ENCODE data around the gene SSBP3. TPM values are rescaled to one million over a fixed set of nuclear protein-coding genes. Genes with fewer than 3 reads are reported as not detected.

Gene SSBP3
- total RNA-seq, 3 donors from 2014 or later: 21.3 to 28.0 (median 25.6) TPM

- DNase-seq (ENCODE audit: low spot score in 2 of 2): no peak
- TF ChIP-seq POLR2AphosphoS5 (IDR thresholded peaks at IDR 0.05) (no peak), POLR2A (IDR thresholded peaks at IDR 0.05) (no peak), CTCF (IDR thresholded peaks at IDR 0.05) (no peak)
- intact Hi-C loops (cut with DNase I; ENCODE audit: low total_unique reads): no loop called here
- Histone ChIP-seq H3K27ac (peak overlapping the region; percentile 57 to 73), H3K27me3 (no peaks in the 10 kb centered on the region), H3K4me1 (peaks cover 2 to 24% of the 10 kb centered on the region in 2 donors), H3K36me3 (no peaks in the 10 kb centered on the region), H3K4me3 (no peak overlapping the region), H3K9me3 (no peaks in the 10 kb centered on the region)
Observed at GRCh38 chr1:54290506-54291184, 115.5 kb downstream of the SSBP3 start.

- TF ChIP-seq CTCF (IDR thresholded peaks at IDR 0.05): no peak
- no peak for TF ChIP-seq POLR2A (IDR thresholded peaks at IDR 0.05)
- TF ChIP-seq POLR2AphosphoS5 (IDR thresholded peaks at IDR 0.05): no peak
- peaks cover 2 to 24% of the 10 kb centered on the region in 2 donors for H3K4me1 ChIP-seq
- no peaks in the 10 kb centered on the region for H3K27me3 ChIP-seq
- H3K36me3 ChIP-seq: no peaks in the 10 kb centered on the region
- no peaks in the 10 kb centered on the region for H3K9me3 ChIP-seq
- intact Hi-C loops (cut with DNase I; ENCODE audit: low total_unique reads): no loop called here
- peak overlapping the region; percentile 57 to 73 for H3K27ac ChIP-seq
- DNase-seq (ENCODE audit: low spot score in 2 of 2): no peak
- no peak overlapping the region for H3K4me3 ChIP-seq
Observed at GRCh38 chr1:54289712-54290233, 116.4 kb downstream of the SSBP3 start.

GRCh38 chr1:54287801-54288211, 118.4 kb downstream of the SSBP3 start:
- Histone ChIP-seq H3K4me1 (peaks cover 2 to 24% of the 10 kb centered on the region in 2 donors), H3K27ac (peak overlapping the region; percentile 62 to 93), H3K27me3 (no peaks in the 10 kb centered on the region), H3K4me3 (no peak overlapping the region), H3K9me3 (no peaks in the 10 kb centered on the region), H3K36me3 (no peaks in the 10 kb centered on the region)
- DNase-seq (ENCODE audit: low spot score in 2 of 2): no peak
- TF ChIP-seq CTCF (IDR thresholded peaks at IDR 0.05): no peak
- TF ChIP-seq POLR2A (IDR thresholded peaks at IDR 0.05): no peak
- TF ChIP-seq POLR2AphosphoS5 (IDR thresholded peaks at IDR 0.05): no peak
- intact Hi-C loops (cut with DNase I; ENCODE audit: low total_unique reads): no loop called here

- Histone ChIP-seq H3K4me3 (no peak overlapping the region), H3K9me3 (no peaks in the 10 kb centered on the region), H3K36me3 (no peaks in the 10 kb centered on the region), H3K27me3 (no peaks in the 10 kb centered on the region), H3K4me1 (peaks cover 2 to 24% of the 10 kb centered on the region in 2 donors), H3K27ac (peak overlapping the region; percentile 62 to 93)
- intact Hi-C loops (cut with DNase I; ENCODE audit: low total_unique reads): no loop called here
- peak; percentile 72 to 74 for DNase-seq (ENCODE audit: low spot score in 2 of 2)
- TF ChIP-seq CTCF (IDR thresholded peaks at IDR 0.05): no peak
- peak; percentile 46 to 81 (median 80) for TF ChIP-seq POLR2AphosphoS5 (IDR thresholded peaks at IDR 0.05)
Observed at GRCh38 chr1:54287176-54287650, 119.0 kb downstream of the SSBP3 start.

- Histone ChIP-seq H3K4me3 (no peak overlapping the region), H3K27me3 (no peaks in the 10 kb centered on the region), H3K9me3 (no peaks in the 10 kb centered on the region), H3K36me3 (no peaks in the 10 kb centered on the region), H3K27ac (peak overlapping the region; percentile 62 to 93), H3K4me1 (peaks cover 2 to 19% of the 10 kb centered on the region in 2 donors)
- DNase-seq (ENCODE audit: low spot score in 2 of 2): no peak
- intact Hi-C loops (cut with DNase I; ENCODE audit: low total_unique reads): no loop called here
- TF ChIP-seq POLR2A (IDR thresholded peaks at IDR 0.05) (no peak), POLR2AphosphoS5 (IDR thresholded peaks at IDR 0.05) (no peak), CTCF (IDR thresholded peaks at IDR 0.05) (no peak)
Observed at GRCh38 chr1:54285815-54286345, 120.3 kb downstream of the SSBP3 start.

Data from breast epithelium (tissue), 4 donors.